ENCODE results near the gene AP3S2. TPM values are rescaled to one million over a fixed set of nuclear protein-coding genes. Genes with fewer than 3 reads are reported as not detected.

AP3S2 gene
- total RNA-seq, 4 donors from 2014 or later = 20.9 to 90.0 (median 72.6) TPM

GRCh38 chr15:89848970-89849292, 44.9 kb downstream of the AP3S2 start:
- in situ Hi-C loops (cut with MboI; ENCODE audit: low pct_ligation_motif_present in 1 of 4, low pct_unique_long_range_greater_than_20kb in 1 of 4, low sequenced_read_pairs in 3 of 4) (no loop called here), intact Hi-C loops (cut with DNase I; ENCODE audit: low total_unique reads) (no loop called here)
- H3K27me3 ChIP-seq = no peaks in the 10 kb centered on the region
- H3K27ac ChIP-seq = peak overlapping the region; percentile 43 to 81 (median 73)
- 55 to 70% methylated on average over 2 of the region's 2 CpGs for WGBS, 2 donors (ENCODE audit: low coverage in 1 of 2)
- TF ChIP-seq POLR2A (IDR thresholded peaks at IDR 0.05) (no peak), CTCF (IDR thresholded peaks at IDR 0.05) (no peak), EP300 (IDR thresholded peaks at IDR 0.05; ENCODE audit: low read depth) (no peak), POLR2AphosphoS5 (IDR thresholded peaks at IDR 0.05) (no peak)
- H3K4me1 ChIP-seq = peaks cover 3 to 59% (median 32%) of the 10 kb centered on the region in 4 donors
- H3K9me3 ChIP-seq = no peaks in the 10 kb centered on the region
- H3K36me3 ChIP-seq = peaks cover 0 to 13% (median 0%) of the 10 kb centered on the region in 4 donors
- DNase-seq = no peak
- H3K4me3 ChIP-seq = no peak overlapping the region

GRCh38 chr15:89847101-89847500, 46.7 kb downstream of the AP3S2 start:
- no peak overlapping the region for H3K27ac ChIP-seq
- no peak overlapping the region for H3K4me3 ChIP-seq
- in situ Hi-C loops (cut with MboI; ENCODE audit: low pct_ligation_motif_present in 1 of 4, low pct_unique_long_range_greater_than_20kb in 1 of 4, low sequenced_read_pairs in 3 of 4) (no loop called here), intact Hi-C loops (cut with DNase I; ENCODE audit: low total_unique reads) (no loop called here)
- H3K27me3 ChIP-seq = no peaks in the 10 kb centered on the region
- H3K9me3 ChIP-seq = no peaks in the 10 kb centered on the region
- WGBS, 2 donors (ENCODE audit: low coverage in 1 of 2) = 78% methylated on average over 2 of the region's 2 CpGs; no CpG with 5 or more reads in 1 of the 2 donors
- H3K4me1 ChIP-seq = peaks cover 0 to 49% (median 28%) of the 10 kb centered on the region in 4 donors
- TF ChIP-seq EP300 (IDR thresholded peaks at IDR 0.05; ENCODE audit: low read depth) (no peak), CTCF (IDR thresholded peaks at IDR 0.05) (no peak), POLR2AphosphoS5 (IDR thresholded peaks at IDR 0.05) (no peak), POLR2A (IDR thresholded peaks at IDR 0.05) (no peak)
- peaks cover 0 to 13% (median 5%) of the 10 kb centered on the region in 4 donors for H3K36me3 ChIP-seq
- no peak for DNase-seq

GRCh38 chr15:89845305-89845893, 48.4 kb downstream of the AP3S2 start:
- no peaks in the 10 kb centered on the region for H3K9me3 ChIP-seq
- no peaks in the 10 kb centered on the region for H3K27me3 ChIP-seq
- in situ Hi-C loops (cut with MboI; ENCODE audit: low pct_ligation_motif_present in 1 of 4, low pct_unique_long_range_greater_than_20kb in 1 of 4, low sequenced_read_pairs in 3 of 4) (no loop called here), intact Hi-C loops (cut with DNase I; ENCODE audit: low total_unique reads) (no loop called here)
- H3K4me3 ChIP-seq = no peak overlapping the region
- no peak for DNase-seq
- peak overlapping the region in 2 of 4 donors; percentile 3 to 24 for H3K27ac ChIP-seq
- H3K4me1 ChIP-seq = peaks cover 0 to 33% (median 23%) of the 10 kb centered on the region in 4 donors
- TF ChIP-seq CTCF (IDR thresholded peaks at IDR 0.05) = no peak
- no peak for TF ChIP-seq POLR2AphosphoS5 (IDR thresholded peaks at IDR 0.05)
- no peak for TF ChIP-seq POLR2A (IDR thresholded peaks at IDR 0.05)
- no peak for TF ChIP-seq EP300 (IDR thresholded peaks at IDR 0.05; ENCODE audit: low read depth)
- 72 to 75% methylated on average over 5 of the region's 5 CpGs for whole genome bisulfite sequencing, 2 donors (ENCODE audit: low coverage in 1 of 2)
- peaks cover 0 to 13% (median 5%) of the 10 kb centered on the region in 4 donors for H3K36me3 ChIP-seq

- peaks cover 0 to 13% (median 5%) of the 10 kb centered on the region in 4 donors for H3K4me1 ChIP-seq
- in situ Hi-C loops (cut with MboI; ENCODE audit: low pct_ligation_motif_present in 1 of 4, low pct_unique_long_range_greater_than_20kb in 1 of 4, low sequenced_read_pairs in 3 of 4) = no loop called here
- intact Hi-C loops (cut with DNase I; ENCODE audit: low total_unique reads) = no loop called here
- no peak for TF ChIP-seq POLR2A (IDR thresholded peaks at IDR 0.05)
- no peak for TF ChIP-seq EP300 (IDR thresholded peaks at IDR 0.05; ENCODE audit: low read depth)
- TF ChIP-seq CTCF (IDR thresholded peaks at IDR 0.05) = no peak
- TF ChIP-seq POLR2AphosphoS5 (IDR thresholded peaks at IDR 0.05) = no peak
- H3K27ac ChIP-seq = no peak overlapping the region
- no peaks in the 10 kb centered on the region for H3K9me3 ChIP-seq
- no peak overlapping the region for H3K4me3 ChIP-seq
- peaks cover 0 to 17% (median 6%) of the 10 kb centered on the region in 4 donors for H3K36me3 ChIP-seq
- no peak for DNase-seq
- no peaks in the 10 kb centered on the region for H3K27me3 ChIP-seq
- WGBS, 2 donors (ENCODE audit: low coverage in 1 of 2) = 71 to 91% methylated on average over 1 of the region's 1 CpG
Measured at GRCh38 chr15:89841962-89842361, 51.8 kb downstream of the AP3S2 start.

All from transverse colon (tissue), 4 donors.